Right lobe of liver (tissue), 6 donors: Measurements from ENCODE around the gene WDR20. TPM values are rescaled to one million over a fixed set of nuclear protein-coding genes. Genes with fewer than 3 reads are reported as not detected.
A peak's percentile ranks its signal among the peaks of the same experiment; 100 is the strongest.
"Not testable (repeated sequence)": the region's sequence is repeated elsewhere in the genome, so short reads cannot be mapped to it uniquely, and the experiment has no call there.

Experiments
- ATAC-seq, 4 donors: fragments of 200-7000 bp; cut with Tn5 transposase; one replicate each; pipeline ENCODE4 v1.9.1; 2020; ENCODE audit warnings: mild to moderate bottlenecking in 4 of 4, moderate library complexity in 4 of 4
- DNase-seq, 3 donors: peaks; one replicate each; pipeline ENCODE4 v3.0.0-alpha.2; 2020
- H3K27ac ChIP-seq, 3 donors: fragments of 200-600 bp; one replicate each; pipeline ENCODE4 v1.8.0; 2022
- H3K27me3 ChIP-seq, 2 donors: fragments of 200-600 bp; one replicate each; pipeline ENCODE4 v1.8.0; 2022
- H3K36me3 ChIP-seq, 4 donors: fragments of 200-600 bp; sonication (generic) in 1 of 4; one replicate each; pipeline versions ENCODE4 v1.5.1 to v1.8.0; 2017 to 2022; ENCODE audit warnings: control low read depth in 1 of 4
- H3K4me1 ChIP-seq, 4 donors: fragments of 200-600 bp; sonication (generic) in 1 of 4; one replicate each; pipeline versions ENCODE4 v1.5.1 to v1.8.0; 2017 to 2022; ENCODE audit warnings: control low read depth in 1 of 4
- H3K4me3 ChIP-seq, 3 donors: fragments of 200-600 bp; one replicate each; pipeline ENCODE4 v1.8.0; 2022
- H3K9me3 ChIP-seq, 4 donors: fragments of 200-600 bp; sonication (generic) in 1 of 4; one replicate each; pipeline versions ENCODE4 v1.5.1 to v1.8.0; 2017 to 2022; ENCODE audit warnings: control low read depth in 1 of 4
- CTCF ChIP-seq, 4 donors: fragments of 200-600 bp in 3 of 4; fragments of 450-650 bp in 1 of 4; IDR thresholded peaks; one replicate each; pipeline versions ENCODE4 v1.5.1 to v1.8.0; 2016 to 2022; ENCODE audit warnings: antibody characterized with exemption in 4 of 4, mild to moderate bottlenecking in 2 of 4
- POLR2A ChIP-seq: fragments of 450-650 bp; IDR thresholded peaks from one replicate; pipeline ENCODE4 v1.6.1; 2017; ENCODE audit warnings: antibody characterized with exemption, mild to moderate bottlenecking
- WGBS: methylation state at CpG from one replicate; pipeline ENCODE4 v1.1.6; 2018; ENCODE audit warnings: low coverage, low lambda C conversion rate; ENCODE audit not compliant: insufficient coverage; ENCODE audit errors: missing lambda C conversion rate; 5-methylcytosine and 5-hydroxymethylcytosine counted together
- intact Hi-C, 2 donors: fragments of 100-400 bp; cut with DNase I; formaldehyde crosslinking; loops; one replicate each; pipeline versions ENCODE4 v1.11.2 to v1.14.1; 2022
- total RNA-seq, 6 experiments: library from RNA; depleted of rRNA in 2 of 6; stranded (reverse); fragments of >200 nt in 2 of 6; fragmentation: NEBNext Ultra II Directional in 3 of 6; extraction: Animal tissue kit (Norgen Biotek cat#: 25700) in 3 of 6; gene quantifications; one replicate each; pipeline versions ENCODE4 v1.1.0 to v1.2.4, GENCODE V29; 2016 to 2023
- donor health status: DM: no; HTN: yes; CAD: no.
- donor health status: DM: no; HTN: no; CAD: no.
- donor health status: DM: no; HTN: no; CAD: no.
- donor health status: DM: no; HTN: yes; CAD: no.
- donor health status: DM: no; HTN: yes; CAD: no.

Gene WDR20
- total RNA-seq, 6 experiments from 2014 or later: 6.3 to 14.7 (median 12.4) TPM

- DNase-seq: no peak
- Histone ChIP-seq H3K27ac (no peak overlapping the region), H3K36me3 (peaks cover 0 to 1% (median 0%) of the 10 kb centered on the region in 4 donors), H3K9me3 (no peaks in the 10 kb centered on the region), H3K4me3 (no peak overlapping the region), H3K4me1 (peaks cover 0 to 10% (median 4%) of the 10 kb centered on the region in 4 donors), H3K27me3 (no peaks in the 10 kb centered on the region)
- intact Hi-C loops: no loop called here
- TF ChIP-seq CTCF (IDR thresholded peaks at IDR 0.05) (no peak), POLR2A (no peak)
- peak; percentile 30 to 53 (median 41) for ATAC-seq
- WGBS: 44% methylated on average over 4 of the region's 4 CpGs
Observed at GRCh38 chr14:102171173-102172020, 31.7 kb downstream of the WDR20 start.

GRCh38 chr14:102172021-102172272 lies 32.2 kb downstream of the WDR20 start:
- H3K27me3 ChIP-seq, H3K36me3 ChIP-seq, ATAC-seq, intact Hi-C loops, H3K9me3 ChIP-seq, H3K4me3 ChIP-seq, H3K27ac ChIP-seq, DNase-seq, H3K4me1 ChIP-seq: not testable (repeated sequence)
- WGBS: no CpG with 5 or more reads among the region's 2 CpGs

GRCh38 chr14:102172721-102173120 lies 33.0 kb downstream of the WDR20 start:
- H3K9me3 ChIP-seq, H3K27me3 ChIP-seq, DNase-seq, intact Hi-C loops, H3K27ac ChIP-seq, ATAC-seq, H3K36me3 ChIP-seq, H3K4me3 ChIP-seq, H3K4me1 ChIP-seq: not testable (repeated sequence)
- WGBS: 93% methylated on average over 2 of the region's 31 CpGs

- Histone ChIP-seq H3K4me3 (no peak overlapping the region), H3K27me3 (no peaks in the 10 kb centered on the region), H3K27ac (no peak overlapping the region), H3K9me3 (no peaks in the 10 kb centered on the region), H3K4me1 (no peaks in the 10 kb centered on the region), H3K36me3 (no peaks in the 10 kb centered on the region)
- DNase-seq (no peak), ATAC-seq (no peak)
- intact Hi-C loops: no loop called here
- 80% methylated on average over 4 of the region's 4 CpGs for WGBS
- TF ChIP-seq CTCF (IDR thresholded peaks at IDR 0.05) (no peak), POLR2A (no peak)
Observed at GRCh38 chr14:102177161-102177560, 37.5 kb downstream of the WDR20 start.

- H3K36me3 ChIP-seq: no peaks in the 10 kb centered on the region
- intact Hi-C loops: no loop called here
- no peak overlapping the region for H3K4me3 ChIP-seq
- no peak for TF ChIP-seq POLR2A
- no peak for TF ChIP-seq CTCF (IDR thresholded peaks at IDR 0.05)
- H3K27me3 ChIP-seq: no peaks in the 10 kb centered on the region
- H3K27ac ChIP-seq: no peak overlapping the region
- H3K4me1 ChIP-seq: no peaks in the 10 kb centered on the region
- no peak for ATAC-seq
- DNase-seq: no peak
- WGBS: 95% methylated on average over 4 of the region's 5 CpGs
- no peaks in the 10 kb centered on the region for H3K9me3 ChIP-seq
Observed at GRCh38 chr14:102178806-102179205, 39.1 kb downstream of the WDR20 start.
